Measurements from ENCODE around the gene TLR9. TPM values are rescaled to one million over a fixed set of nuclear protein-coding genes. Genes with fewer than 3 reads are reported as not detected.
"Not testable (repeated sequence)": the region's sequence is repeated elsewhere in the genome, so short reads cannot be mapped to it uniquely, and the experiment has no call there.

TLR9 gene
- total RNA-seq, 3 donors from 2014 or later = 0.77 to 0.89 TPM; not detected in 1

GRCh38 chr3:52182196-52182595, 43.2 kb downstream of the TLR9 start:
- Histone ChIP-seq H3K9me3 (no peaks in the 10 kb centered on the region), H3K4me3 (no peak overlapping the region), H3K4me1 (ENCODE audit: low read depth) (no peaks in the 10 kb centered on the region), H3K36me3 (ENCODE audit: low read depth) (no peaks in the 10 kb centered on the region)
- no peak for DNase-seq
- ATAC-seq = peak; percentile 54
- intact Hi-C loops (cut with DNase I, micrococcal nuclease) = no loop called here
- TF ChIP-seq, protein P1, sequence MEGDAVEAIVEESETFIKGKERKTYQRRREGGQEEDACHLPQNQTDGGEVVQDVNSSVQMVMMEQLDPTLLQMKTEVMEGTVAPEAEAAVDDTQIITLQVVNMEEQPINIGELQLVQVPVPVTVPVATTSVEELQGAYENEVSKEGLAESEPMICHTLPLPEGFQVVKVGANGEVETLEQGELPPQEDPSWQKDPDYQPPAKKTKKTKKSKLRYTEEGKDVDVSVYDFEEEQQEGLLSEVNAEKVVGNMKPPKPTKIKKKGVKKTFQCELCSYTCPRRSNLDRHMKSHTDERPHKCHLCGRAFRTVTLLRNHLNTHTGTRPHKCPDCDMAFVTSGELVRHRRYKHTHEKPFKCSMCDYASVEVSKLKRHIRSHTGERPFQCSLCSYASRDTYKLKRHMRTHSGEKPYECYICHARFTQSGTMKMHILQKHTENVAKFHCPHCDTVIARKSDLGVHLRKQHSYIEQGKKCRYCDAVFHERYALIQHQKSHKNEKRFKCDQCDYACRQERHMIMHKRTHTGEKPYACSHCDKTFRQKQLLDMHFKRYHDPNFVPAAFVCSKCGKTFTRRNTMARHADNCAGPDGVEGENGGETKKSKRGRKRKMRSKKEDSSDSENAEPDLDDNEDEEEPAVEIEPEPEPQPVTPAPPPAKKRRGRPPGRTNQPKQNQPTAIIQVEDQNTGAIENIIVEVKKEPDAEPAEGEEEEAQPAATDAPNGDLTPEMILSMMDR (IDR thresholded peaks at IDR 0.05) = no peak

GRCh38 chr3:52181543-52181942, 43.9 kb downstream of the TLR9 start:
- no peak for DNase-seq
- TF ChIP-seq, protein P1 (IDR thresholded peaks at IDR 0.05) = no peak
- no peak for ATAC-seq
- intact Hi-C loops (cut with DNase I, micrococcal nuclease) = no loop called here
- no peaks in the 10 kb centered on the region for H3K9me3 ChIP-seq
- H3K4me1 ChIP-seq (ENCODE audit: low read depth) = no peaks in the 10 kb centered on the region
- no peak overlapping the region for H3K4me3 ChIP-seq
- H3K36me3 ChIP-seq (ENCODE audit: low read depth) = no peaks in the 10 kb centered on the region

GRCh38 chr3:52178537-52178936, 46.9 kb downstream of the TLR9 start:
- no peaks in the 10 kb centered on the region for H3K9me3 ChIP-seq
- no peak overlapping the region for H3K4me3 ChIP-seq
- H3K36me3 ChIP-seq (ENCODE audit: low read depth) = no peaks in the 10 kb centered on the region
- ATAC-seq (no peak), DNase-seq (no peak)
- TF ChIP-seq, protein P1 (IDR thresholded peaks at IDR 0.05) = no peak
- intact Hi-C loops (cut with DNase I, micrococcal nuclease) = no loop called here
- no peaks in the 10 kb centered on the region for H3K4me1 ChIP-seq (ENCODE audit: low read depth)

GRCh38 chr3:52178126-52178525, 47.3 kb downstream of the TLR9 start:
- DNase-seq; H3K4me3 ChIP-seq; ATAC-seq; H3K9me3 ChIP-seq; intact Hi-C loops (cut with DNase I, micrococcal nuclease); H3K4me1 ChIP-seq (ENCODE audit: low read depth); H3K36me3 ChIP-seq (ENCODE audit: low read depth): not testable (repeated sequence)

DNA sequence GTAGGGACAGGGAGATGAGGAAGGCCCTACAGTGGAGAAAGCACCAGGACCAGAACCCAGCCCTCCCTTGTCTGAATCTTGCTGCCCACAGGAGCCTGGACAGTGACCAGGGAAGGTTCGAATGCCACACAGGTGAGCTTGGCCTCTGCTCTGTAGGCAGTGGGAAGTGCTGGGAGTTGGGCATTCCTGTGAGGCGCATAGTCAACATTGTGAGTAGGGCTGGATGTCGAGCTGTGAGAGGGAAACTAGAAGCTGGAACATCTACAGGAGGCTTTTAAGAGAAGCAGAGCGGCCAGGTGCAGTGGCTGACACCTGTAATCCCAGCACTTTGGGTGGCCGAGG, 47.8 kb downstream of the TLR9 start:
- Histone ChIP-seq H3K4me3 (no peak overlapping the region), H3K36me3 (ENCODE audit: low read depth) (no peaks in the 10 kb centered on the region), H3K9me3 (no peaks in the 10 kb centered on the region), H3K4me1 (ENCODE audit: low read depth) (no peaks in the 10 kb centered on the region)
- intact Hi-C loops (cut with DNase I, micrococcal nuclease) = no loop called here
- TF ChIP-seq, protein P1 (IDR thresholded peaks at IDR 0.05) = no peak
- ATAC-seq = no peak
- DNase-seq = no peak

DNA sequence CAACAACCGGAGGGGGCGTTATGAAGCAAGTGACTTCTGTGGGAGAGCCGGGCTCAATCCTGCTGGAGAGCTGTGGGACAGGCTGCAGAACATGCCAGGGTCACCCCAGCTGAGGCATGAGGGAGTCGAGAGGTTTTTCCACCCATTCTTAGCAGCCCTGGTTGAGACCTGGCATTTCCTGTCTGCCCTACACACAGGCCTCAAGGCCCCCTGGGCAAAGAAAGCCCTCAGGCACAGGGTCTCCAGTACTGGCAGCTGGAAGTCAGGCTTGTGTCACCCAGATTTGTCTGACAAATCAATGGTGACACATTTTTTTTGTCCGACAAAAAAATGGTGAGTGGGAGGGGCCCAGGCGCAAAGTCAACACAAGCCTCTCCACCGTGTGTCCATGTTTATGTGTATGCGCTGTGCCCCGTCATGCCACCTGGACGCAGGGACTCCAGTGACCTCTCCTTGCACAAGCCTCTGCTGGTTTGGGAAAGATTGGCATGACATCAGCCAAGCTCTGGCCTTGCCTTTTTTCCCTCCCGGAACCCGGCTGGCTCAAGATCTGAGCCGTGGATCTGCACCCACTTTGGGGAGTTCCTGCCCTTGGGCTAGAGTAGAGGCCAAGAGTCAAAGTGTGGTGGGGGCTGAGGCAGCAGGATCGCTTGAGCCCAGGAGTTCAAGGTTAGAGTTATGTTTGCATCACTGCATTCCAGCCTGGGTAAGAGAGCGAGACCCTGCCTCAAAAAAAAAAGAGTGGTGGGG, 48.3 kb downstream of the TLR9 start:
- no peak for ATAC-seq
- intact Hi-C loops (cut with DNase I, micrococcal nuclease) = no loop called here

More for the DNA sequence above, 48.3 kb downstream of the TLR9 start:
- H3K4me1 ChIP-seq (ENCODE audit: low read depth) = no peaks in the 10 kb centered on the region
- no peak overlapping the region for H3K4me3 ChIP-seq
- H3K36me3 ChIP-seq (ENCODE audit: low read depth) = no peaks in the 10 kb centered on the region
- TF ChIP-seq, protein P1 (IDR thresholded peaks at IDR 0.05) = no peak
- no peaks in the 10 kb centered on the region for H3K9me3 ChIP-seq
- no peak for DNase-seq
